ENCODE measurements around the gene PSMD1. TPM values are rescaled to one million over a fixed set of nuclear protein-coding genes. Genes with fewer than 3 reads are reported as not detected.

The PSMD1 gene
- total RNA-seq, 1 experiment from 2014 or later, result 133 TPM

GRCh38 chr2:231015926-231016325 is 40.7 kb upstream of the PSMD1 start:
- Histone ChIP-seq H2AFZ (ENCODE audit: low read depth, low read length, poor library complexity, severe bottlenecking) (no peak overlapping the region), H3K27ac (ENCODE audit: low read depth, low read length) (no peak overlapping the region), H3K4me2 (ENCODE audit: low read length) (no peak overlapping the region), H3K9me3 (ENCODE audit: control insufficient read depth in 1 of 2, insufficient read depth in 1 of 2, low read depth in 1 of 2, low read length in 2 of 2) (no peaks in the 10 kb centered on the region), H3K9ac (ENCODE audit: low read length) (no peak overlapping the region), H3K4me1 (ENCODE audit: control insufficient read depth in 1 of 2, insufficient read depth in 2 of 2, low read length in 2 of 2) (peaks cover 0 to 4% of the 10 kb centered on the region in 2 experiments; a peak in 1 of 4 replicates), H3K4me3 (replicated peaks in 1 of 2; ENCODE audit: low read depth in 1 of 2, low read length in 2 of 2) (no peak overlapping the region), H4K20me1 (ENCODE audit: insufficient read depth) (no peaks in the 10 kb centered on the region), H3K9me2 (ENCODE audit: insufficient read depth) (no peaks in the 10 kb centered on the region), H3K36me3 (ENCODE audit: control insufficient read depth in 1 of 2, insufficient read depth in 2 of 2, low read length in 2 of 2) (no peaks in the 10 kb centered on the region), H3K27me3 (ENCODE audit: insufficient read depth, low read length) (no peaks in the 10 kb centered on the region), H3K79me2 (ENCODE audit: insufficient read depth, low read length) (no peaks in the 10 kb centered on the region)
- ChIA-PET CTCF (no interaction called here), RAD21 (ENCODE audit: low non-redundant PET in 1 of 2, low total read pairs in 2 of 2, uncharacterized antibody in 2 of 2, unreplicated experiment in 2 of 2) (no interaction called here), POLR2A (no interaction called here)
- intact Hi-C loops (cut with micrococcal nuclease), result no loop called here
- ATAC-seq (no peak), DNase-seq (ENCODE audit: low read depth, low spot score) (no peak)
- no peak for TF ChIP-seq REST (IDR thresholded peaks at IDR 0.05; ENCODE audit: low read depth)
- no TSS peak for BruUV-seq (replicated peaks)

- DNase-seq (ENCODE audit: low read depth, low spot score) (no peak), ATAC-seq (no peak)
- Histone ChIP-seq H3K27me3 (ENCODE audit: insufficient read depth, low read length) (no peaks in the 10 kb centered on the region), H3K4me2 (ENCODE audit: low read length) (no peak overlapping the region), H3K9me2 (ENCODE audit: insufficient read depth) (no peaks in the 10 kb centered on the region), H3K9me3 (ENCODE audit: control insufficient read depth in 1 of 2, insufficient read depth in 1 of 2, low read depth in 1 of 2, low read length in 2 of 2) (no peaks in the 10 kb centered on the region), H3K9ac (ENCODE audit: low read length) (no peak overlapping the region), H4K20me1 (ENCODE audit: insufficient read depth) (no peaks in the 10 kb centered on the region), H3K79me2 (ENCODE audit: insufficient read depth, low read length) (no peaks in the 10 kb centered on the region), H3K36me3 (ENCODE audit: control insufficient read depth in 1 of 2, insufficient read depth in 2 of 2, low read length in 2 of 2) (no peaks in the 10 kb centered on the region), H2AFZ (ENCODE audit: low read depth, low read length, poor library complexity, severe bottlenecking) (no peak overlapping the region), H3K4me3 (replicated peaks in 1 of 2; ENCODE audit: low read depth in 1 of 2, low read length in 2 of 2) (no peak overlapping the region), H3K27ac (ENCODE audit: low read depth, low read length) (no peak overlapping the region), H3K4me1 (ENCODE audit: control insufficient read depth in 1 of 2, insufficient read depth in 2 of 2, low read length in 2 of 2) (peaks cover 0 to 4% of the 10 kb centered on the region in 2 experiments; a peak in 1 of 4 replicates)
- intact Hi-C loops (cut with micrococcal nuclease), result no loop called here
- ChIA-PET RAD21 (ENCODE audit: low non-redundant PET in 1 of 2, low total read pairs in 2 of 2, uncharacterized antibody in 2 of 2, unreplicated experiment in 2 of 2) (no interaction called here), POLR2A (no interaction called here), CTCF (interaction anchor here (1.3 kb wide), 1 partner anchor 37 kb away, joined by 4 read pairs; no protein-coding TSS in a partner anchor)
- TF ChIP-seq REST (IDR thresholded peaks at IDR 0.05; ENCODE audit: low read depth) (no peak), EZH2 (IDR thresholded peaks at IDR 0.05) (no peak), EZH2phosphoT487 (IDR thresholded peaks at IDR 0.05; ENCODE audit: borderline replicate concordance) (no peak), FOSL1 (IDR thresholded peaks at IDR 0.05; ENCODE audit: low read depth) (no peak)
- no TSS peak for BruUV-seq (replicated peaks)
These were observed 40.0 kb upstream of the PSMD1 start for GRCh38 chr2:231016566-231017230.
